ENCODE data around the gene IFT43. TPM values are rescaled to one million over a fixed set of nuclear protein-coding genes. Genes with fewer than 3 reads are reported as not detected.

IFT43 gene
- total RNA-seq, 3 donors from 2014 or later: 21.4 to 47.2 (median 41.9) TPM

- TF ChIP-seq POLR2AphosphoS5 (IDR thresholded peaks at IDR 0.05): no peak
- no peak for TF ChIP-seq CTCF (IDR thresholded peaks at IDR 0.05)
- TF ChIP-seq POLR2A (IDR thresholded peaks at IDR 0.05): no peak
- intact Hi-C loops (cut with DNase I; ENCODE audit: low total_unique reads): no loop called here
- no peaks in the 10 kb centered on the region for H3K4me1 ChIP-seq
These were observed 132.4 kb downstream of the IFT43 start for GRCh38 chr14:76117789-76118484.

DNA sequence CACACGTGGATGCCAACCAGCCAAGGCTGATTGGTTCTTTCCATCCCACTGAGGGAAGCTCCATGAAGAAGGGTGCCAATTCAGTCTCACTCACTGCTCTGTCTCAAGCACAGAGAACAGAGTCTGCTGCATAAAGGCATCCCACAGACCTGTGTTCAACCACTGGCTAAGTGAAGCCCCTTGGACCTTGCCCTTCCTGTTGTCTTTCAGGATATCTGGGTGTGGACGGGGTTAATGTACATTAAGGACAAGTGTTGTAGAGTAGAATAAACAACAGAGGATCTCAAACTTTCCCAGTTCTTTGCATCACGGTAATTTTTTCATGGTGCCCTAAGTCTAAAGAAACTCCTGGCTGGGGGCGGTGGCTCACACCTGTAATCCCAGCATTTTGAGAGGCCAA, 133.0 kb downstream of the IFT43 start:
- H3K27me3 ChIP-seq: no peaks in the 10 kb centered on the region
- intact Hi-C loops (cut with DNase I; ENCODE audit: low total_unique reads): no loop called here

More at GRCh38 chr14:76117789-76118484, 132.4 kb downstream of the IFT43 start:
- Histone ChIP-seq H3K36me3 (no peaks in the 10 kb centered on the region), H3K4me3 (no peak overlapping the region), H3K27me3 (no peaks in the 10 kb centered on the region), H3K27ac (no peak overlapping the region), H3K9me3 (no peaks in the 10 kb centered on the region)
- no peak for DNase-seq (ENCODE audit: low spot score in 2 of 2)

GRCh38 chr14:76121089-76121748, 135.7 kb downstream of the IFT43 start:
- intact Hi-C loops (cut with DNase I; ENCODE audit: low total_unique reads): no loop called here
- Histone ChIP-seq H3K4me1 (no peaks in the 10 kb centered on the region), H3K36me3 (no peaks in the 10 kb centered on the region), H3K9me3 (no peaks in the 10 kb centered on the region), H3K27me3 (no peaks in the 10 kb centered on the region), H3K4me3 (no peak overlapping the region), H3K27ac (no peak overlapping the region)
- TF ChIP-seq CTCF (IDR thresholded peaks at IDR 0.05) (no peak), POLR2A (IDR thresholded peaks at IDR 0.05) (no peak), POLR2AphosphoS5 (IDR thresholded peaks at IDR 0.05) (no peak)
- no peak for DNase-seq (ENCODE audit: low spot score in 2 of 2)

More for the DNA sequence above, 133.0 kb downstream of the IFT43 start:
- no peaks in the 10 kb centered on the region for H3K9me3 ChIP-seq
- no peak for DNase-seq (ENCODE audit: low spot score in 2 of 2)
- no peaks in the 10 kb centered on the region for H3K36me3 ChIP-seq
- H3K4me3 ChIP-seq: no peak overlapping the region
- TF ChIP-seq POLR2A (IDR thresholded peaks at IDR 0.05) (no peak), POLR2AphosphoS5 (IDR thresholded peaks at IDR 0.05) (no peak), CTCF (IDR thresholded peaks at IDR 0.05) (no peak)
- H3K4me1 ChIP-seq: no peaks in the 10 kb centered on the region
- no peak overlapping the region for H3K27ac ChIP-seq

DNA sequence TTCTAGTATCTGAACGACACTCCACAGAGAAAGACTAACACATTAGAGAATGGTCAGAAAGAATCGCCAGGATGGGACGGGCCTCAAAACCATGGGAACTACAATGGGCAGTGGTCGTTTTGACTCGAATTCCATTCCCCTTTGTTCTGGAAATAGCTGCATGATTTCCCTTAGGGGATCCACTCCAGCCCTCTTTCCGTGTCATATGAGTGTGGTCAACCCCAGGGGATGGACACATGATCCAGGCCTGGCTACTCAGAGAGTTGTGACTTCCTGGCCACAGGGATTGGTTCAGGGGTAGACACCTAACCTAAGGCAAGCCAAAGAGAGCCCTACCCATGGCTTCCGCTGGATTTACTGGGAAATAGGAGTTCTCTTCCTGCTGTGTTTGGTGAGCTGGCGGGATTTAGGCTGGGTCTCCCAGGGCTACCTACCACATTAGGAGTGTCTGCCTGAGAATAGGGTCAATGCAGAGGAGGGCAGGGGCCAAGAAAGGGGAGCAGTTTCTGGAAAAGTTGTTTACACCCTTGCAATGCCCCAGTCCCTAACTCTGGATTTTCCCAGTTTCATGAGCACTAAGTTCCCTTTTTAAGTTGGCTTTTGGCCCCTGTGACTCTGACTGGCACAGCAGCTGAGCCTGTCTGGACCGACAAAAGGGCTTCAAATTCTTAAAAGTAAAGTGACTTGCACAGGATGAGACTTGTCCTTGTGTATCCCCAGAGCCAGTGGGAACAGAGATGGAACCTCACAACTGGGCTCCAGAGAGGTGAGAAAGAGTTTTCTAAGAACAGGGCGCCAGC, 138.1 kb downstream of the IFT43 start:
- Histone ChIP-seq H3K4me1 (no peaks in the 10 kb centered on the region), H3K36me3 (no peaks in the 10 kb centered on the region), H3K27me3 (no peaks in the 10 kb centered on the region), H3K4me3 (no peak overlapping the region), H3K27ac (no peak overlapping the region), H3K9me3 (peaks cover 0 to 3% of the 10 kb centered on the region in 2 donors)
- DNase-seq (ENCODE audit: low spot score in 2 of 2): no peak
- TF ChIP-seq POLR2A (IDR thresholded peaks at IDR 0.05) (no peak), CTCF (IDR thresholded peaks at IDR 0.05) (no peak), POLR2AphosphoS5 (IDR thresholded peaks at IDR 0.05) (no peak)
- intact Hi-C loops (cut with DNase I; ENCODE audit: low total_unique reads): no loop called here

All from breast epithelium (tissue), 4 donors.